HEK293 (cell line): Measurements from ENCODE around the gene USP35.

Experiments
- ATF2 ChIP-seq: fragments of 450-650 bp; formaldehyde crosslinking; IDR thresholded peaks from 2 replicates; pipeline ENCODE4 v1.5.1; 2016; ENCODE audit warnings: missing biosample characterization, missing genetic modification characterization, low read depth
- CTCF ChIP-seq: fragments of 450-650 bp; formaldehyde crosslinking; IDR thresholded peaks from 2 replicates; pipeline ENCODE4 v1.5.1; 2016; ENCODE audit warnings: missing biosample characterization, missing genetic modification characterization
- GLI2 ChIP-seq: fragments of 450-650 bp; formaldehyde crosslinking; IDR thresholded peaks from 2 replicates; pipeline ENCODE4; 2017; ENCODE audit warnings: missing biosample characterization, missing genetic modification characterization, low read depth, borderline replicate concordance
- SP3 ChIP-seq: fragments of 450-650 bp; formaldehyde crosslinking; IDR thresholded peaks from 2 replicates; pipeline ENCODE4 v1.5.1; 2016; ENCODE audit warnings: missing biosample characterization, missing genetic modification characterization
- ZBTB10 ChIP-seq: fragments of 450-650 bp; formaldehyde crosslinking; IDR thresholded peaks from 2 replicates; pipeline ENCODE4 v1.5.1; 2016; ENCODE audit warnings: missing biosample characterization, missing genetic modification characterization
- ZNF140 ChIP-seq: fragments of 450-650 bp; formaldehyde crosslinking; IDR thresholded peaks from 2 replicates; pipeline ENCODE4 v1.5.1; 2016; ENCODE audit warnings: missing biosample characterization, missing genetic modification characterization
- ZNF48 ChIP-seq: fragments of 450-650 bp; formaldehyde crosslinking; IDR thresholded peaks from 2 replicates; pipeline ENCODE4 v1.5.1; 2016; ENCODE audit warnings: missing biosample characterization, missing genetic modification characterization
- ZNF544 ChIP-seq: fragments of 450-650 bp; formaldehyde crosslinking; IDR thresholded peaks from 2 replicates; pipeline ENCODE4 v1.5.0; 2017; ENCODE audit warnings: missing biosample characterization, missing genetic modification characterization
- ZNF561 ChIP-seq: fragments of 450-650 bp; IDR thresholded peaks from 2 replicates; pipeline ENCODE4 v1.5.1; 2018; ENCODE audit warnings: missing biosample characterization, missing genetic modification characterization, borderline replicate concordance
- TF ChIP-seq, protein P1 (sequence below): fragments of 450-650 bp; formaldehyde crosslinking; IDR thresholded peaks from 2 replicates; pipeline ENCODE4 v1.5.1; 2016; ENCODE audit warnings: missing biosample characterization, missing genetic modification characterization
- TF ChIP-seq, protein P2 (sequence below): fragments of 450-650 bp; formaldehyde crosslinking; IDR thresholded peaks from 2 replicates; pipeline ENCODE4 v1.5.1; 2017; ENCODE audit warnings: missing biosample characterization, missing genetic modification characterization

- TF ChIP-seq, protein P1, sequence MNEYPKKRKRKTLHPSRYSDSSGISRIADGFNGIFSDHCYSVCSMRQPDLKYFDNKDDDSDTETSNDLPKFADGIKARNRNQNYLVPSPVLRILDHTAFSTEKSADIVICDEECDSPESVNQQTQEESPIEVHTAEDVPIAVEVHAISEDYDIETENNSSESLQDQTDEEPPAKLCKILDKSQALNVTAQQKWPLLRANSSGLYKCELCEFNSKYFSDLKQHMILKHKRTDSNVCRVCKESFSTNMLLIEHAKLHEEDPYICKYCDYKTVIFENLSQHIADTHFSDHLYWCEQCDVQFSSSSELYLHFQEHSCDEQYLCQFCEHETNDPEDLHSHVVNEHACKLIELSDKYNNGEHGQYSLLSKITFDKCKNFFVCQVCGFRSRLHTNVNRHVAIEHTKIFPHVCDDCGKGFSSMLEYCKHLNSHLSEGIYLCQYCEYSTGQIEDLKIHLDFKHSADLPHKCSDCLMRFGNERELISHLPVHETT, result no peak
- TF ChIP-seq SP3 (tag by site-specific recombination), result no peak
- TF ChIP-seq CTCF, result no peak
- TF ChIP-seq GLI2 (tag by site-specific recombination), result no peak
- TF ChIP-seq ZNF140, result no peak
- no peak for TF ChIP-seq ZNF48 (tag by site-specific recombination)
- TF ChIP-seq ATF2, result no peak
- no peak for TF ChIP-seq ZNF544
- TF ChIP-seq ZBTB10 (tag by site-specific recombination), result no peak
- TF ChIP-seq, protein P2, sequence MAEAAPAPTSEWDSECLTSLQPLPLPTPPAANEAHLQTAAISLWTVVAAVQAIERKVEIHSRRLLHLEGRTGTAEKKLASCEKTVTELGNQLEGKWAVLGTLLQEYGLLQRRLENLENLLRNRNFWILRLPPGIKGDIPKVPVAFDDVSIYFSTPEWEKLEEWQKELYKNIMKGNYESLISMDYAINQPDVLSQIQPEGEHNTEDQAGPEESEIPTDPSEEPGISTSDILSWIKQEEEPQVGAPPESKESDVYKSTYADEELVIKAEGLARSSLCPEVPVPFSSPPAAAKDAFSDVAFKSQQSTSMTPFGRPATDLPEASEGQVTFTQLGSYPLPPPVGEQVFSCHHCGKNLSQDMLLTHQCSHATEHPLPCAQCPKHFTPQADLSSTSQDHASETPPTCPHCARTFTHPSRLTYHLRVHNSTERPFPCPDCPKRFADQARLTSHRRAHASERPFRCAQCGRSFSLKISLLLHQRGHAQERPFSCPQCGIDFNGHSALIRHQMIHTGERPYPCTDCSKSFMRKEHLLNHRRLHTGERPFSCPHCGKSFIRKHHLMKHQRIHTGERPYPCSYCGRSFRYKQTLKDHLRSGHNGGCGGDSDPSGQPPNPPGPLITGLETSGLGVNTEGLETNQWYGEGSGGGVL (tag by site-specific recombination), result no peak
- no peak for TF ChIP-seq ZNF561
Observed at GRCh38 chr11:78156127-78156844, 32.4 kb upstream of the USP35 start.
